ENCODE measurements around the gene SORCS2. TPM values are rescaled to one million over a fixed set of nuclear protein-coding genes. Genes with fewer than 3 reads are reported as not detected.

The SORCS2 gene
- total RNA-seq, 1 experiment from 2014 or later, result not detected

- no TSS peak for BruUV-seq (replicated peaks)
- intact Hi-C loops (cut with micrococcal nuclease), result no loop called here
- no peaks in the 10 kb centered on the region for H3K36me3 Mint-ChIP-seq (ENCODE audit: insufficient read depth, unreplicated experiment)
- TF ChIP-seq CTCF (IDR thresholded peaks at IDR 0.05; ENCODE audit: unreplicated experiment), result no peak
- H3K27ac Mint-ChIP-seq (ENCODE audit: low read depth, unreplicated experiment), result no peak overlapping the region
- H3K9me3 Mint-ChIP-seq (ENCODE audit: unreplicated experiment), result no peaks in the 10 kb centered on the region
- no peak for DNase-seq (ENCODE audit: unreplicated experiment)
- ChIA-PET POLR2A (no interaction called here), CTCF (no interaction called here)
- H3K27me3 Mint-ChIP-seq (ENCODE audit: insufficient read depth, unreplicated experiment), result peaks cover 12% of the 10 kb centered on the region
- no peaks in the 10 kb centered on the region for H3K4me1 Mint-ChIP-seq (ENCODE audit: insufficient read depth, unreplicated experiment)
- no peak overlapping the region for H3K4me3 Mint-ChIP-seq (ENCODE audit: unreplicated experiment)
Observed at GRCh38 chr4:7658341-7659204, 466.2 kb downstream of the SORCS2 start.

- intact Hi-C loops (cut with micrococcal nuclease), result no loop called here
- ChIA-PET POLR2A (no interaction called here), CTCF (interaction anchor here (0.6 kb wide), 1 partner anchor 1409 kb away, joined by 3 read pairs; no protein-coding TSS in a partner anchor)
- BruUV-seq (replicated peaks), result no TSS peak
- DNase-seq (ENCODE audit: unreplicated experiment), result no peak
- no peak overlapping the region for H3K4me3 Mint-ChIP-seq (ENCODE audit: unreplicated experiment)
- peaks cover 12% of the 10 kb centered on the region for H3K27me3 Mint-ChIP-seq (ENCODE audit: insufficient read depth, unreplicated experiment)
- H3K4me1 Mint-ChIP-seq (ENCODE audit: insufficient read depth, unreplicated experiment), result no peaks in the 10 kb centered on the region
- H3K9me3 Mint-ChIP-seq (ENCODE audit: unreplicated experiment), result no peaks in the 10 kb centered on the region
- TF ChIP-seq CTCF (IDR thresholded peaks at IDR 0.05; ENCODE audit: unreplicated experiment), result no peak
- H3K27ac Mint-ChIP-seq (ENCODE audit: low read depth, unreplicated experiment), result no peak overlapping the region
- no peaks in the 10 kb centered on the region for H3K36me3 Mint-ChIP-seq (ENCODE audit: insufficient read depth, unreplicated experiment)
Observed at GRCh38 chr4:7659429-7660175, 467.3 kb downstream of the SORCS2 start.

GRCh38 chr4:7660176-7661039 is 468.1 kb downstream of the SORCS2 start:
- CTCF ChIA-PET, result interaction anchor here (0.6 kb wide), 1 partner anchor 1409 kb away, joined by 3 read pairs; no protein-coding TSS in a partner anchor
- no peak overlapping the region for H3K4me3 Mint-ChIP-seq (ENCODE audit: unreplicated experiment)
- POLR2A ChIA-PET, result no interaction called here
- intact Hi-C loops (cut with micrococcal nuclease), result no loop called here
- DNase-seq (ENCODE audit: unreplicated experiment), result no peak
- TF ChIP-seq CTCF (IDR thresholded peaks at IDR 0.05; ENCODE audit: unreplicated experiment), result no peak
- no peak overlapping the region for H3K27ac Mint-ChIP-seq (ENCODE audit: low read depth, unreplicated experiment)
- H3K36me3 Mint-ChIP-seq (ENCODE audit: insufficient read depth, unreplicated experiment), result no peaks in the 10 kb centered on the region
- H3K4me1 Mint-ChIP-seq (ENCODE audit: insufficient read depth, unreplicated experiment), result no peaks in the 10 kb centered on the region
- H3K27me3 Mint-ChIP-seq (ENCODE audit: insufficient read depth, unreplicated experiment), result peaks cover 17% of the 10 kb centered on the region
- no peaks in the 10 kb centered on the region for H3K9me3 Mint-ChIP-seq (ENCODE audit: unreplicated experiment)
- BruUV-seq (replicated peaks), result no TSS peak

Data from MCF 10A (cell line).